Natural killer cell (primary cell): ENCODE data around the gene MAP7D3. TPM values are rescaled to one million over a fixed set of nuclear protein-coding genes. Genes with fewer than 3 reads are reported as not detected.

Experiments
- ATAC-seq, 3 donors: fragments of 150-1000 bp in 2 of 3; fragments of 200-7000 bp in 1 of 3; cut with Tn5 transposase; 1 replicate in 1 of 3; 2 replicates in 2 of 3; pipeline ENCODE4 v1.10.0; 2021; ENCODE audit warnings: mild to moderate bottlenecking in 2 of 3, moderate library complexity in 2 of 3
- DNase-seq, 2 donors: peaks; one replicate each; pipeline versions ENCODE4 v3.0.0 to v3.0.0-alpha.2; 2013 to 2021; ENCODE audit warnings: mixed read lengths in 1 of 2
- H3K27ac ChIP-seq: one replicate; pipeline ENCODE4 v1.5.1; 2013; ENCODE audit warnings: mild to moderate bottlenecking, low read length
- H3K27me3 ChIP-seq: one replicate; pipeline ENCODE4 v1.6.1; 2013; ENCODE audit warnings: low read length; ENCODE audit not compliant: control insufficient read depth, insufficient read depth
- H3K36me3 ChIP-seq: one replicate; pipeline ENCODE4 v1.6.1; 2013; ENCODE audit warnings: low read length; ENCODE audit not compliant: control insufficient read depth, insufficient read depth
- H3K4me1 ChIP-seq: one replicate; pipeline ENCODE4 v1.6.1; 2013; ENCODE audit warnings: low read length; ENCODE audit not compliant: control insufficient read depth, insufficient read depth
- H3K4me3 ChIP-seq: one replicate; pipeline ENCODE4 v1.5.1; 2013; ENCODE audit warnings: low read length
- H3K9me3 ChIP-seq: one replicate; pipeline ENCODE4 v1.6.1; 2013; ENCODE audit warnings: low read length; ENCODE audit not compliant: control insufficient read depth, insufficient read depth
- H3K27ac Mint-ChIP-seq, 2 donors: one replicate each; pipeline ENCODE4 v1.8.0; 2022; ENCODE audit warnings: mild to moderate bottlenecking in 2 of 2, mixed read lengths in 2 of 2, moderate library complexity in 1 of 2
- H3K27me3 Mint-ChIP-seq, 2 donors: one replicate each; pipeline ENCODE4 v1.8.0; 2022; ENCODE audit warnings: low read depth in 2 of 2, mixed read lengths in 2 of 2
- H3K36me3 Mint-ChIP-seq: one replicate; pipeline ENCODE4 v1.8.0; 2022; ENCODE audit warnings: mixed read lengths
- H3K4me1 Mint-ChIP-seq, 2 donors: one replicate each; pipeline ENCODE4 v1.8.0; 2022; ENCODE audit warnings: mixed read lengths in 2 of 2
- H3K4me3 Mint-ChIP-seq: one replicate; pipeline ENCODE4 v1.8.0; 2022; ENCODE audit warnings: mild to moderate bottlenecking, moderate library complexity, mixed read lengths
- H3K9me3 Mint-ChIP-seq, 2 donors: one replicate each; pipeline ENCODE4 v1.8.0; 2022; ENCODE audit warnings: mixed read lengths in 2 of 2
- CTCF ChIP-seq: fragments of 200-600 bp; IDR thresholded peaks from one replicate; pipeline ENCODE4 v1.8.0; 2022; ENCODE audit warnings: antibody characterized with exemption
- WGBS: methylation state at CpG from one replicate; pipeline ENCODE4 v1.1.7; 2013; ENCODE audit warnings: missing lambda C conversion rate; ENCODE audit not compliant: insufficient coverage; 5-methylcytosine and 5-hydroxymethylcytosine counted together
- intact Hi-C: fragments of 100-400 bp; cut with micrococcal nuclease; formaldehyde crosslinking; loops from one replicate; pipeline ENCODE4 v1.14.2; 2022
- total RNA-seq, 4 donors: library from RNA; stranded (reverse); fragments of 120-200 nt in 1 of 4; gene quantifications; one replicate each; pipeline versions ENCODE4 v1.2.3 to v1.2.4, GENCODE V29; 2013 to 2022

MAP7D3 gene
- total RNA-seq, 3 donors from 2014 or later (not counting 1 experiment from before 2014, with no cell fraction given), result 5.6 to 6.1 (median 5.7) TPM

GRCh38 chrX:136176399-136176825 lies 74.8 kb downstream of the MAP7D3 start:
- no peak for ATAC-seq
- Histone ChIP-seq H3K9me3 (no peaks in the 10 kb centered on the region), H3K4me1 (no peaks in the 10 kb centered on the region), H3K4me3 (no peak overlapping the region), H3K27me3 (no peaks in the 10 kb centered on the region), H3K27ac (no peak overlapping the region), H3K36me3 (no peaks in the 10 kb centered on the region)
- Mint-ChIP-seq H3K27me3 (peaks cover 0 to 7% of the 10 kb centered on the region in 2 donors), H3K27ac (no peak overlapping the region), H3K9me3 (no peaks in the 10 kb centered on the region), H3K4me1 (no peaks in the 10 kb centered on the region), H3K4me3 (no peak overlapping the region), H3K36me3 (no peaks in the 10 kb centered on the region)
- WGBS, result 75% methylated on average over 2 of the region's 2 CpGs
- intact Hi-C loops, result no loop called here
- no peak for DNase-seq
- TF ChIP-seq CTCF, result no peak

- Histone ChIP-seq H3K27me3 (no peaks in the 10 kb centered on the region), H3K4me1 (no peaks in the 10 kb centered on the region), H3K9me3 (no peaks in the 10 kb centered on the region), H3K27ac (no peak overlapping the region), H3K4me3 (no peak overlapping the region), H3K36me3 (no peaks in the 10 kb centered on the region)
- H3K36me3 Mint-ChIP-seq, result no peaks in the 10 kb centered on the region
- H3K4me3 Mint-ChIP-seq, result no peak overlapping the region
- ATAC-seq (no peak), DNase-seq (no peak)
- no CpG with 5 or more reads among the region's 1 CpG for WGBS
- H3K27ac Mint-ChIP-seq, result no peak overlapping the region
- no peaks in the 10 kb centered on the region for H3K4me1 Mint-ChIP-seq
- H3K9me3 Mint-ChIP-seq, result no peaks in the 10 kb centered on the region
- H3K27me3 Mint-ChIP-seq, result peaks cover 0 to 10% of the 10 kb centered on the region in 2 donors
- TF ChIP-seq CTCF, result no peak
- intact Hi-C loops, result no loop called here
Measured at GRCh38 chrX:136171420-136171819, 79.8 kb downstream of the MAP7D3 start.

GRCh38 chrX:136170139-136170800 lies 80.9 kb downstream of the MAP7D3 start:
- H3K27me3 Mint-ChIP-seq, result peaks cover 0 to 10% of the 10 kb centered on the region in 2 donors
- H3K9me3 ChIP-seq, result no peaks in the 10 kb centered on the region
- H3K27ac Mint-ChIP-seq, result no peak overlapping the region
- ATAC-seq (no peak), DNase-seq (no peak)
- H3K4me1 Mint-ChIP-seq, result no peaks in the 10 kb centered on the region
- H3K36me3 Mint-ChIP-seq, result no peaks in the 10 kb centered on the region
- WGBS, result 89% methylated on average over 7 of the region's 9 CpGs
- H3K36me3 ChIP-seq, result no peaks in the 10 kb centered on the region
- H3K27me3 ChIP-seq, result no peaks in the 10 kb centered on the region
- no peak for TF ChIP-seq CTCF
- no peak overlapping the region for H3K4me3 Mint-ChIP-seq
- H3K4me3 ChIP-seq, result no peak overlapping the region
- no peak overlapping the region for H3K27ac ChIP-seq
- no peaks in the 10 kb centered on the region for H3K9me3 Mint-ChIP-seq
- H3K4me1 ChIP-seq, result no peaks in the 10 kb centered on the region
- intact Hi-C loops, result no loop called here
